Measurements from ENCODE around the gene CTTNBP2NL. TPM values are rescaled to one million over a fixed set of nuclear protein-coding genes. Genes with fewer than 3 reads are reported as not detected.
A peak's percentile ranks its signal among the peaks of the same experiment; 100 is the strongest.
"Not testable (repeated sequence)": the region's sequence is repeated elsewhere in the genome, so short reads cannot be mapped to it uniquely, and the experiment has no call there.

Gene CTTNBP2NL
- total and polyA plus RNA-seq, 9 donors = 8.1 to 35.7 (median 28.3) TPM

GRCh38 chr1:112388436-112388835 lies 7.6 kb upstream of the CTTNBP2NL start:
- no peaks in the 10 kb centered on the region for H3K36me3 ChIP-seq
- 35 to 58% (median 53%) methylated on average over 3 of the region's 3 CpGs for WGBS, 3 donors
- no peak overlapping the region for H3K27ac ChIP-seq
- no peak for DNase-seq
- H3K9me3 ChIP-seq = no peaks in the 10 kb centered on the region
- TF ChIP-seq EP300 (IDR thresholded peaks at IDR 0.05) (no peak), CTCF (IDR thresholded peaks at IDR 0.05) (no peak), POLR2A (IDR thresholded peaks at IDR 0.05) (no peak)
- intact Hi-C loops (cut with DNase I) = no loop called here
- no peaks in the 10 kb centered on the region for H3K4me1 ChIP-seq (ENCODE audit: insufficient read depth)
- no peaks in the 10 kb centered on the region for H3K27me3 ChIP-seq
- H3K4me3 ChIP-seq = no peak overlapping the region

GRCh38 chr1:112389689-112390088 lies 6.3 kb upstream of the CTTNBP2NL start:
- DNase-seq = no peak
- intact Hi-C loops (cut with DNase I) = loop anchor here (2.0 to 10.0 kb wide), 5 partner anchors 78 to 318 kb away; partner anchors contain the start of genes RHOC (in 4 of the 4), CAPZA1 (in 2 of the 4) and ST7L (in 2 of the 4)
- H3K9me3 ChIP-seq = no peaks in the 10 kb centered on the region
- TF ChIP-seq CTCF (IDR thresholded peaks at IDR 0.05) (no peak), EP300 (IDR thresholded peaks at IDR 0.05) (no peak), POLR2A (IDR thresholded peaks at IDR 0.05) (no peak)
- WGBS, 3 donors = 62 to 75% (median 70%) methylated on average over 6 of the region's 6 CpGs
- no peaks in the 10 kb centered on the region for H3K36me3 ChIP-seq
- no peak overlapping the region for H3K27ac ChIP-seq
- H3K27me3 ChIP-seq = no peaks in the 10 kb centered on the region
- H3K4me1 ChIP-seq (ENCODE audit: insufficient read depth) = peaks cover 2% of the 10 kb centered on the region
- H3K4me3 ChIP-seq = no peak overlapping the region

GRCh38 chr1:112390335-112390734 lies 5.7 kb upstream of the CTTNBP2NL start:
- 35 to 50% (median 43%) methylated on average over 15 of the region's 15 CpGs for WGBS, 3 donors
- not testable (repeated sequence) for H3K36me3 ChIP-seq; H3K27me3 ChIP-seq; H3K4me3 ChIP-seq; H3K27ac ChIP-seq; H3K4me1 ChIP-seq (ENCODE audit: insufficient read depth); H3K9me3 ChIP-seq
- intact Hi-C loops (cut with DNase I) = loop anchor here (2.0 to 10.0 kb wide), 5 partner anchors 77 to 317 kb away; partner anchors contain the start of genes RHOC (in 4 of the 4), CAPZA1 (in 2 of the 4) and ST7L (in 2 of the 4)
- DNase-seq = peak in 1 of 5 donors; percentile 31

GRCh38 chr1:112390775-112391602 lies 5.0 kb upstream of the CTTNBP2NL start:
- Histone ChIP-seq H3K36me3 (no peaks in the 10 kb centered on the region), H3K27ac (peak overlapping the region in 1 of 2 donors; percentile 15), H3K27me3 (no peaks in the 10 kb centered on the region), H3K4me1 (ENCODE audit: insufficient read depth) (peaks cover 2% of the 10 kb centered on the region), H3K9me3 (no peaks in the 10 kb centered on the region), H3K4me3 (peak overlapping the region; percentile 35)
- WGBS, 3 donors = 6% methylated on average over 15 of the region's 15 CpGs
- TF ChIP-seq POLR2A (IDR thresholded peaks at IDR 0.05) (no peak), CTCF (IDR thresholded peaks at IDR 0.05) (peak; percentile 63 to 92 (median 85)), EP300 (IDR thresholded peaks at IDR 0.05) (no peak)
- DNase-seq = peak; percentile 85 to 94 (median 88)
- intact Hi-C loops (cut with DNase I) = loop anchor here (1.0 to 10.0 kb wide), 6 partner anchors 75 to 316 kb away; partner anchors contain the start of genes RHOC (in 4 of the 4), CAPZA1 (in 2 of the 4) and ST7L (in 2 of the 4)

- DNase-seq = peak in 2 of 5 donors; percentile 22 to 41
- Histone ChIP-seq H3K36me3 (no peaks in the 10 kb centered on the region), H3K27ac (no peak overlapping the region), H3K4me1 (ENCODE audit: insufficient read depth) (peaks cover 2% of the 10 kb centered on the region), H3K27me3 (no peaks in the 10 kb centered on the region), H3K9me3 (no peaks in the 10 kb centered on the region), H3K4me3 (peak overlapping the region; percentile 35)
- 91 to 93% (median 91%) methylated on average over 11 of the region's 11 CpGs for WGBS, 3 donors
- intact Hi-C loops (cut with DNase I) = loop anchor here (1.0 to 10.0 kb wide), 6 partner anchors 75 to 316 kb away; partner anchors contain the start of genes RHOC (in 4 of the 4), CAPZA1 (in 2 of the 4) and ST7L (in 2 of the 4)
- TF ChIP-seq POLR2A (IDR thresholded peaks at IDR 0.05) = no peak
- TF ChIP-seq CTCF (IDR thresholded peaks at IDR 0.05) = no peak
- TF ChIP-seq EP300 (IDR thresholded peaks at IDR 0.05) = no peak
These were observed 4.4 kb upstream of the CTTNBP2NL start for GRCh38 chr1:112391603-112391940.

Data from ovary (tissue), 9 donors.